Thoracic aorta (tissue), 2 donors: ENCODE data around the gene ABCD3. TPM values are rescaled to one million over a fixed set of nuclear protein-coding genes. Genes with fewer than 3 reads are reported as not detected.
"Not testable (repeated sequence)": the region's sequence is repeated elsewhere in the genome, so short reads cannot be mapped to it uniquely, and the experiment has no call there.

Experiments used
- ATAC-seq: fragments of 150-250 bp; one replicate; pipeline ENCODE4 v1.8.0; 2017; ENCODE audit warnings: low read depth; ENCODE audit not compliant: insufficient number of reproducible peaks, low FRiP score
- DNase-seq: peaks from one replicate; pipeline ENCODE4 v3.0.0-alpha.2; 2020; ENCODE audit warnings: low spot score
- H3K27ac ChIP-seq, 2 donors: fragments of 200-600 bp; sonication (generic); 1 replicate in 1 of 2; 2 replicates in 1 of 2; pipeline ENCODE4 v1.5.1; 2016; ENCODE audit warnings: mild to moderate bottlenecking in 2 of 2, moderate library complexity in 2 of 2
- H3K27me3 ChIP-seq: fragments of 200-600 bp; sonication (generic); replicated peaks from 2 replicates; pipeline ENCODE4 v1.6.0; 2016; ENCODE audit warnings: mild to moderate bottlenecking; ENCODE audit not compliant: insufficient read depth
- H3K36me3 ChIP-seq: fragments of 200-600 bp; sonication (generic); one replicate; pipeline ENCODE4 v1.5.1; 2016
- H3K4me1 ChIP-seq, 2 donors: fragments of 200-600 bp; sonication (generic); 1 replicate in 1 of 2; 2 replicates in 1 of 2; pipeline versions ENCODE4 v1.5.1 to v1.6.0; 2016; ENCODE audit warnings: low read depth in 2 of 2, mild to moderate bottlenecking in 1 of 2; ENCODE audit not compliant: control insufficient read depth in 1 of 2
- H3K4me3 ChIP-seq: fragments of 200-600 bp; sonication (generic); 2 replicates; pipeline ENCODE4 v1.5.1; 2016; ENCODE audit warnings: mild to moderate bottlenecking
- H3K9me3 ChIP-seq: fragments of 200-600 bp; sonication (generic); 2 replicates; pipeline ENCODE4 v1.5.1; 2016
- total RNA-seq, 2 donors: library from RNA; depleted of rRNA; stranded (reverse); fragments of >200 nt; gene quantifications; one replicate each; pipeline versions ENCODE4 v1.1.0 to v1.2.3, GENCODE V29; 2016
- TF ChIP-seq, protein P1 (sequence below): fragments of 200-600 bp; sonication (generic); IDR thresholded peaks from one replicate; pipeline ENCODE4 v1.5.1; 2019; ENCODE audit warnings: antibody characterized with exemption

Gene ABCD3
- total RNA-seq, result 10 to 100 TPM; 14.0 to 31.7 TPM

DNA sequence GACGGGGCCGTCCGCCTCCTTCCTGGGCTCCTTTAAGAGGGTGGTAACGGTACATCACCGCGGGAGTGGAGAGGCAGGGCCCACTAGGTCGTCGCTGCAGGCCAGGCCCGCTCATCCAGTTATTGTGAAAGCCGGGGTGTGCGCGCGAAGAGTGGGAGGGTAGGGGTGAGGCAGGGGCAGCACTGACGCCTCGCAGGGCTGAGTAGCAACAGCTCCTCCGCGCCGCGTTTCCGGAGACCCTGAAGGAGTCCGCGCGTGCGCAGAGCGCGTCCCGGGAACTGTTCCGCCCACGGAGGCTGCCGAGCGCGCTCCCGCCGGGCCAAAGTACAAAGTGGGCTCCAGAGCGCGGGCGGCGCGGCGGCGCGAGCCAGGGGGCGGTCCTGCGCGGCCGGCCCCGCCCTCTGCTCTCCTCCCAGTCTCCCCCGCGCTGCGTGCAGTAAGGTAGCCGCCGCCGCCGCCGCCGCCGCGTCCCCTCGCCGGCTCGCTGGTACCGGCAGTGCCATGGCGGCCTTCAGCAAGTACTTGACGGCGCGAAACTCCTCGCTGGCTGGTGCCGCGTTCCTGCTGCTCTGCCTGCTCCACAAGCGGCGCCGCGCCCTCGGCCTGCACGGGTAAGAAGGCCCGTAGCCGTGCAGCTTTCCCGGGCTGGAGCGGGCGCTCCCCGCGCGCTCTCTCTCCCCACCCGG lies at the start of gene ABCD3:
Gene ABCD3 (plus strand): TSS at position 412 of the 686 bp plus-strand sequence. CDS start 90 bp downstream, at position 502.
- peak; percentile 92 for DNase-seq
- Histone ChIP-seq H3K9me3 (no peaks in the 10 kb centered on the region), H3K4me1 (peaks cover 15 to 23% of the 10 kb centered on the region in 2 donors), H3K4me3 (peak within 1 kb of the TSS; percentile 86), H3K36me3 (no peaks in the 10 kb centered on the region), H3K27me3 (no peaks in the 10 kb centered on the region), H3K27ac (peak within 1 kb of the TSS; percentile 81 to 85)
- TF ChIP-seq, protein P1, sequence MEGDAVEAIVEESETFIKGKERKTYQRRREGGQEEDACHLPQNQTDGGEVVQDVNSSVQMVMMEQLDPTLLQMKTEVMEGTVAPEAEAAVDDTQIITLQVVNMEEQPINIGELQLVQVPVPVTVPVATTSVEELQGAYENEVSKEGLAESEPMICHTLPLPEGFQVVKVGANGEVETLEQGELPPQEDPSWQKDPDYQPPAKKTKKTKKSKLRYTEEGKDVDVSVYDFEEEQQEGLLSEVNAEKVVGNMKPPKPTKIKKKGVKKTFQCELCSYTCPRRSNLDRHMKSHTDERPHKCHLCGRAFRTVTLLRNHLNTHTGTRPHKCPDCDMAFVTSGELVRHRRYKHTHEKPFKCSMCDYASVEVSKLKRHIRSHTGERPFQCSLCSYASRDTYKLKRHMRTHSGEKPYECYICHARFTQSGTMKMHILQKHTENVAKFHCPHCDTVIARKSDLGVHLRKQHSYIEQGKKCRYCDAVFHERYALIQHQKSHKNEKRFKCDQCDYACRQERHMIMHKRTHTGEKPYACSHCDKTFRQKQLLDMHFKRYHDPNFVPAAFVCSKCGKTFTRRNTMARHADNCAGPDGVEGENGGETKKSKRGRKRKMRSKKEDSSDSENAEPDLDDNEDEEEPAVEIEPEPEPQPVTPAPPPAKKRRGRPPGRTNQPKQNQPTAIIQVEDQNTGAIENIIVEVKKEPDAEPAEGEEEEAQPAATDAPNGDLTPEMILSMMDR, result no peak
- peak; percentile 89 for ATAC-seq

DNA sequence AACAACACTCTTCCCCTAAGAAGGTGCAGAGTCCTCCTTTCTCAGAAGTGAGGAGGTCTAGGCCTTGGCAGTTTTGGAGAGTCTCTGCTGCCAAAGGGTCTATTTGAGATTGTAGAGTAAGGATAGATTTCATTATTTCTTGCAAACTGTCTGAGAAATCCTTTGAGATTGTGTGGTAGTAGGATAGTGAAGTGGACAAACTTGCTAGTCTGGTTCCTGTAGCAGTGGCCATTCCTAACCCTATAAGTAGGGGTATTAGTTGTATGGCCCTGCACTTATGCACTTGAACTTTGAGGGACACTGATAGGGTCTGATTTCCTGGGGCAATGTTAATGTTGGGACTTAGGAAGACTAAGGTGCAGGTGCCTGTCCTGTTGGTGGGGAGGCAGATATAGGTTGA lies 45.4 kb upstream of the ABCD3 start:
- not testable (repeated sequence) for H3K36me3 ChIP-seq, H3K27me3 ChIP-seq, ATAC-seq, DNase-seq, H3K27ac ChIP-seq, H3K4me1 ChIP-seq, H3K9me3 ChIP-seq, H3K4me3 ChIP-seq

DNA sequence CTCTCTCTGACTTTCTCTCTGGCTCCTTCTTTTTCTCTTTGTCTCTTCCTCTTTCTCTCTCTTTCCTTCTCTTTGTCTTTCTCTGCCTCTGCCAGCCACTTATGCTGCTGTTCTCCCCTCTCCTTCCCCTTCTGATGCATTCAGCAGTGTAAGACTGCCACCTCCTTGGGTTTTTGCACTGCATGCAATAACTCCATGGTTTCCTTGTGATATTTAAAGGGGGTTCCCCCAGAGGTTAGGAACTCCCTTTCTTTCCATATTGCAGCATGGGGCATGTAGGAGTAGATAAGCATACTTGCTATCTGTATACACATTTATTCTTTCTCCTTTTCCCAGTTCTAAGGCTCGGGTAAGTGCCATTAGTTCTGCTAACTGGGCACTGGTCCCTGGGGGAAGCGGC lies 44.9 kb upstream of the ABCD3 start:
- not testable (repeated sequence) for ATAC-seq, H3K27me3 ChIP-seq, H3K36me3 ChIP-seq, H3K4me1 ChIP-seq, DNase-seq, H3K27ac ChIP-seq, H3K4me3 ChIP-seq, H3K9me3 ChIP-seq

DNA sequence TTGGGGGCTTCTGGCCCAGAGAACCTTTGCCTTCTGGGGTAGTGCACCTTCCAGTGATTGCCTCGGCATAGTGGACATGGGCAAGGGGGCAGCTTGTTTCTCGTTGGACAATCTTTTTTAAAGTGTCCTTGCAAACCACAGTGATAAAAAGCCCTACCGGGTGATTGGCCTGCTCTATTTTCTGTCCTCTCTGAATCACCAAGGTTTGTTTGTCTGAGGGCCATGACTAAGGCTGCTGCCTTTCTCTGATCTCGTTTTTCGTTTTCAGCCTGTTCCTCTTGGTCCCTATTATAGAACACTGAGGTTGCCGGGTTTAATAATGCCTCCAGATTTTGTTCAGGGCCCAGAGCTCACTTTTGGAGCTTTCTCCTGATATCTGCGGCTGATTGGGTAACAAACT lies 42.5 kb upstream of the ABCD3 start:
- not testable (repeated sequence) for DNase-seq, ATAC-seq, H3K4me3 ChIP-seq, H3K27ac ChIP-seq, H3K4me1 ChIP-seq, H3K27me3 ChIP-seq, H3K36me3 ChIP-seq, H3K9me3 ChIP-seq

DNA sequence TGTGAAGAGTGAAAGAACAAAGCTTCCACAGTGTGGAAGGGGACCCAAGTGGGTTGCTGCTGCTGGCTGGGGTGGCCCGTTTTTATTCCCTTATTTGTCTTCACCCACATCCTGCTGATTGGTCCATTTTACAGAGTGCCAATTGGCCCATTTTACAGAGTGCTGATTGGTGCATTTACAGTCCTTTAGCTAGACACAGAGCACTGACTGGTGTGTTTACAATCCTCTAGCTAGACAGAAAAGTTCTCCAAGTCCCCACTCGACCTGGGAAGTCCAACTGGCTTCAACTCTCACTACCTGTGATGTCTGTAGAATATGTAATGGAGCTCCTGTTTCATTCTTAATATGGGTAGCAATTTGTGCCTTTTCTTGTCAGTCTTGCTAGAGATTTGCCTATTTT lies 39.7 kb upstream of the ABCD3 start:
- DNase-seq, H3K36me3 ChIP-seq, H3K4me3 ChIP-seq, H3K4me1 ChIP-seq, H3K27me3 ChIP-seq, H3K9me3 ChIP-seq, ATAC-seq, H3K27ac ChIP-seq: not testable (repeated sequence)

DNA sequence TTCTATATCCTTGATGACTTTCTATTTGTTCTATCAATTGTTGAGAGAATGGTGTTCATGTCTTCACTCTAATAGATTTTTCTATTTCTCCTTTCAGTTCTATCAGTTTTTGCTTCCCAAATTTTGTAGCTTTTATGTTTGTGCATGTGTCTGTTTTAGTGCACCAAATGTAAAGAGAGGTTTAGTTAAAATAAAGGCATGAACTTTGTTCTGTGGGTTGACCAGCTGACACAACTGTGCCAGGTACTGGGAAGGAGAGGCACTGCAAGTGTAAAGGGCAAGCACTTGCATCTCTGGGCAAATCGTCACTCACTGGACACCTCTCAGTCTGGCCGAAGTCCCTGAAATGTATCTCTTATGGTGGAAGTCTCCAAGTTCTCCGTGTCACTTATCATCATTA lies 38.6 kb upstream of the ABCD3 start:
- no peak for DNase-seq
- Histone ChIP-seq H3K9me3 (no peaks in the 10 kb centered on the region), H3K36me3 (no peaks in the 10 kb centered on the region), H3K27me3 (no peaks in the 10 kb centered on the region), H3K4me1 (no peaks in the 10 kb centered on the region), H3K4me3 (no peak overlapping the region), H3K27ac (no peak overlapping the region)
- TF ChIP-seq, protein P1, result no peak
- no peak for ATAC-seq

DNA sequence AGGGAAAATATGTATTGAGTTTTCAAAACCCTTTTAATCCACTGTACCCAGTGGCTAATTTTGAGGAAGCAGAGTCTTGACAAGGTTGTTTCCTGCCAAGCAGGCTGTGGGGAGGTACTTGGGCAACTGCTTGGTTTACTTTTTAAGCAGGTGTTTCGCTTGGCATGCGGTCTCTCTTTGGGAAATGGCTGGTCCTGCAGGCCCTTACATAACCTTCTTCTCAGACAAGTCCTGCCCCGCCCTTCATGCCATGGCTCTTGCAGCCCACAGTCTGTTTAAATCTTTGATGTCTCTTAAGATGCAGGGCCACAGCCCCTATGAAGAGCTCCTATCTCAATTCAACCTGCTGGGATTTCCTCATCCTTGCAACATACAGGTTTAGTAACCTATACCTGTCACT lies 36.0 kb upstream of the ABCD3 start:
- Histone ChIP-seq H3K27ac (no peak overlapping the region), H3K9me3 (no peaks in the 10 kb centered on the region), H3K36me3 (no peaks in the 10 kb centered on the region), H3K27me3 (no peaks in the 10 kb centered on the region), H3K4me1 (no peaks in the 10 kb centered on the region), H3K4me3 (no peak overlapping the region)
- DNase-seq (no peak), ATAC-seq (no peak)
- TF ChIP-seq, protein P1, result no peak
